ENCODE data around the gene SDCCAG8.

SDCCAG8 gene

GRCh38 chr1:243281672-243282071 is 25.8 kb downstream of the SDCCAG8 start:
- FAIRE-seq: no peak
- no peak for DNase-seq (ENCODE audit: low spot score)

GRCh38 chr1:243286409-243287122 is 30.7 kb downstream of the SDCCAG8 start:
- no peak for DNase-seq (ENCODE audit: low spot score)
- FAIRE-seq: no peak

- DNase-seq (ENCODE audit: low spot score): no peak
- no peak for FAIRE-seq
These were observed 31.3 kb downstream of the SDCCAG8 start for GRCh38 chr1:243287123-243287460.

DNA sequence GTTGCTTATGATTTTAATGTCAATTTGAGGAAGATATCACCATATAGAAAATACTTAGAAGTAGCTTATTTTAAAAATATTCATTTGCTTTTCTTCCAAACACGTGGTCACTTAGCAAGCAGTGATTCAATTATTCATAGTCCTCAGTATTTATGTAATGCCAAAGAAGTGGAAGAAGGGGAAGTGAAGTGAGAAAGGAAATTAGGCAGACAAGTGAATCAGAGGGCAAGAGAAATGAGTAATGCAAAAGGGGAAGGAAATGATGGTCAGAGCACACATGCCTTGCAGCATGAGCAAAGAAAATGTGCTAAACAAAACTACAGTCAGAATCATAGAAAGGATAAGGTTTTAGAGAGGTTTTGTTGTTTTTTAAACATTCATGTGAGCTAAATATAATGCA is 31.8 kb downstream of the SDCCAG8 start:
- peak; percentile 95 for FAIRE-seq
- DNase-seq (ENCODE audit: low spot score): peak; percentile 88

DNA sequence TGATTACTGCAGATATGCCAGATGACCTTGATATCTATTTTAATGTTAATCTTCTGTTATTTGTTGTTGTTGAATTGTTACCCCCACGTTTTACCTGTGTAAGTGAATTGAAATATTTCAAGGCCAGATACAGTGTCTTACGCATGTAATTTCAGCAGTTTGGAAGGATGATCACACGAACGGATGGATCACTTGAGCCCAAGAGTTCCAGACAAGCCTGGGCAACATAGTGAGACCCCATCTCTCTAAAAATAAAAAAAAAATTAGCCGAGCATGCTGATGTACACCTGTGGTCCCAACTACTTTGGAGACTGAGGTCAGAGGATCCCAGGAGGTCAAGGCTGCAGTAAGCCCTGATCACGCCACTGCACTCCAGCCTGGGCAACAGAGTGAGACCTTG is 32.2 kb downstream of the SDCCAG8 start:
- FAIRE-seq (no peak), DNase-seq (ENCODE audit: low spot score) (no peak)

GRCh38 chr1:243291292-243291691 is 35.5 kb downstream of the SDCCAG8 start:
- no peak for FAIRE-seq
- no peak for DNase-seq (ENCODE audit: low spot score)

- DNase-seq (ENCODE audit: low spot score): no peak
- no peak for FAIRE-seq
These were observed 36.3 kb downstream of the SDCCAG8 start for GRCh38 chr1:243292117-243292516.

DNA sequence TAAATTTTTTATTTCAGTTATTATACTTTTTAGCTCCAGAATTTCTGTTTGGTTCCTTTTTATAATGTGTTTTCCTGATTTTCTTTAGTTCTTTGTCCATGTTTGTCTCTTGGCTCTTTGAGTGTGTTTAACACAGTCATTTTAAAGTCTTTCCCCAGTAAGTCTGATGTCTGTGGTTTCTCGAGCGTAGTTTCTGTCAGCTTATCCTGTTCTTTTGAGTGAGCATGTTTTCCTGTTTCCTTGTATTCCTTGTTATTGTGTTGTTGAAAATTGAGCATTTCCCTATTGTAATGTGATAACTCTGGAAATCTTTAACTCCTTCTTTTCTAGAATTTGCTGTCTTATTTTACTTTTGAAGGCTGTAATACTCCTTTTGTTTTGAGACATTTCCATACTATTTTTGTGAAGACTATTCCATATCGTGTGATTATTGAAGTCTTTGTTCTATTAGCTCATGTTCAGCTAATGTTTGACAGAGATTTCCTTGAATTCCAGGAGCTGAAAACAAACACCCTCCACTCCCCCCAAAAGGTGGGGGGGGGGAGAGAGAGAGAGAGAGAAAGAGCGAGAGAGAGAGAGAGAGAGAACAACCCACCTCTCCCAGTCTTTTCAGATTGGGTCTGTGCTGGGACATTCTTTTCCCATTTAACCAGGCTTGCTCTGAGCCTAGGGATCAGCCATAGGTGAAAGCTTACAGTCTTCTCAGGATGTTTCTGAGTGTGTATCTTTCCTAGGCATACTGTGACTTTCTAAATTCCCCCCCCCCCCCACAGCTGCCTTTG is 38.3 kb downstream of the SDCCAG8 start:
- DNase-seq (ENCODE audit: low spot score) (no peak), FAIRE-seq (no peak)

GRCh38 chr1:243294723-243295121 is 38.9 kb downstream of the SDCCAG8 start:
- DNase-seq (ENCODE audit: low spot score) (peak; percentile 17), FAIRE-seq (no peak)

GRCh38 chr1:243299069-243299468 is 43.2 kb downstream of the SDCCAG8 start:
- FAIRE-seq: no peak
- no peak for DNase-seq (ENCODE audit: low spot score)

DNA sequence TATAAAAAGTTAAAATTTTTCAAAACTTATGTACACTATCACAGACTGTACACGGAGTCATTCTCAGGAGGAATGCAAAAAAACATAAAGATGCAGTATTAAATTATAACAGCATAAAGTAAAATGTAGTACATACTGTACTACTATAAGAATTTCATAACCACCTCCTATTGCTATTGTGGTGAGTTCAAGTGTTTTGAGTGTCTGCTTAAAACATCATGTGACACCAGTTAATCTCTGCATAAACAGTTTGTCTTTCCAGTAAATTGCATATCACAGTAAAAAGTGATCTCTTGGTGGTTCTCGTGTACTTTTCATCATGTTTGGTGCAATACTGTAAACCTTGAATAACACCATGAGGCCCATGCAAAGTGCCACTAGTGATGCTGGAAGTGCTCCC is 45.2 kb downstream of the SDCCAG8 start:
- no peak for FAIRE-seq
- DNase-seq (ENCODE audit: low spot score): no peak

DNA sequence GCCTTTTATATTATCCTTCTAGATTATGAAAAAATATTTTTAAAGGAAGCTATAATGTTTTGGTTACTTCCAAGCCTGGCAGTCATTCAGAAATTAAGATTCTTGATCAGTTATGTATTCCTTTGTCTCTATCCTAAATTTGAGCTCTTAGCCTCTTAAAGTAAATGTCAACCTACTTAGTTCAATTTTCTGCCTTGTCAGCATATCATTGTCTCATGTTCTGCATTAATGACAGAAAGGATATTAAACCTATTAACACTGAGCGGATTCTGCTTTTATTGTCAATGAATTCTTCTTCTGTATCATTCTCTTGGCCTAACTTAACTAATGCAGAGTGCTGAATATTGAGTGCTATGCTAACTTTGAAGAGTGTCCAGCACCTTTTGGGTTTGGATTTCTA is 56.0 kb downstream of the SDCCAG8 start:
- FAIRE-seq (no peak), DNase-seq (ENCODE audit: low spot score) (no peak)

GRCh38 chr1:243312952-243313634 is 57.3 kb downstream of the SDCCAG8 start:
- DNase-seq (ENCODE audit: low spot score) (no peak), FAIRE-seq (no peak)

GRCh38 chr1:243313635-243314536 is 58.0 kb downstream of the SDCCAG8 start:
- no peak for FAIRE-seq
- DNase-seq (ENCODE audit: low spot score): no peak

- DNase-seq (ENCODE audit: low spot score): no peak
- no peak for FAIRE-seq
These were observed 59.6 kb downstream of the SDCCAG8 start for GRCh38 chr1:243315455-243315854.

DNA sequence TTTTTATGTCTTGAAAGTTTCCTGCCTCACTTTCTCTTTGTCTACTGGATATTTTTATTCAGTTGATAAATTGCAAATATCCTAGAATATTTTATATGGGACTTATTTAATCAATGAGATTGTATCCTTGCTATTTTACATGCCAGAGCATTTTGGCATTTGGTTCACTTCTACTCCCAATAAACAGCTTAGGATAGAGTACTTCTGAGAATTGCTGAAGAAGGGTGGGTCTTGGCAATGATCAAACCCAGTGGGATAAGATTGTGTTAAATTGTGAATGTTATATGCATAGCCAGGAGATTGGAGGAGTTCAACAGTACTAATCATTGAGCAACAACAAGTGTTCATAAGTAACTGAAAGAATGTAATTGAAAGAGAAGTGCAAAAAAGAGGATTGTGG is 60.1 kb downstream of the SDCCAG8 start:
- FAIRE-seq (no peak), DNase-seq (ENCODE audit: low spot score) (no peak)

- DNase-seq (ENCODE audit: low spot score) (no peak), FAIRE-seq (no peak)
These were observed 60.6 kb downstream of the SDCCAG8 start for GRCh38 chr1:243316366-243316989.

- no peak for DNase-seq (ENCODE audit: low spot score)
- FAIRE-seq: no peak
These were observed 64.4 kb downstream of the SDCCAG8 start for GRCh38 chr1:243320224-243320623.

DNA sequence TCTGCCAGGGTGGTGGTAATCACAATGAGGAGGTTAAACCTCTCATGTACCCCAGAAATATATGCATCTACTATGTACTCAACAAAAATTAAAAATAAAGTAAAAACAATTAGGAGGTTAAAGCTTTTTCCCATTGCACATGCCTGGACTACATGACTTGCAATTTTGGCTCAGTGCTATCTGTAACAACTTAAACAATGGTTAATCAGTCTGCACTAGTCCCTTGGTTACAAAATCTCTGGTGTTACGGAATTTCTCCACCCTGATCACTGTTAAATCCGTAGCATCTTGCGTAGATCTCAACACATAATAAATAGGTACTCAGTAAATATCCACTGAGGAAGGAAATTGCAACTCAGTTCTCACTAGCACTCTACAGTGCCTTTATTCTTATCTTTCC is 66.5 kb downstream of the SDCCAG8 start:
- FAIRE-seq (no peak), DNase-seq (ENCODE audit: low spot score) (no peak)

GRCh38 chr1:243323491-243323890 is 67.7 kb downstream of the SDCCAG8 start:
- FAIRE-seq: no peak

GRCh38 chr1:243325305-243325890 is 69.6 kb downstream of the SDCCAG8 start:
- FAIRE-seq: peak; percentile 89
- DNase-seq (ENCODE audit: low spot score): peak; percentile 50

More at GRCh38 chr1:243323491-243323890, 67.7 kb downstream of the SDCCAG8 start:
- no peak for DNase-seq (ENCODE audit: low spot score)

All from RCC 7860 (cell line).